K562 (cell line): ENCODE results near the gene ORM1. TPM values are rescaled to one million over a fixed set of nuclear protein-coding genes. Genes with fewer than 3 reads are reported as not detected.

ENCODE experiments used
- ATAC-seq: fragments of 200-7000 bp; cut with Tn5 transposase; 3 replicates; pipeline ENCODE4 v1.9.1; 2020; ENCODE audit warnings: moderate library complexity
- BruUV-seq: library from RNA; stranded (reverse); fragments of 400-500 nt; replicated peaks from 2 replicates; lab custom pipeline; 2021; lab: Mats Ljungman, UMichigan
- CTCF ChIA-PET: fragments of 300-600 bp; formaldehyde crosslinking; extraction: SDS; loops from one replicate; lab custom pipeline; 2021; ENCODE audit warnings: low intra/inter-chr PET ratio; lab: Yijun Ruan, JAX
- POLR2A ChIA-PET: fragments of 300-600, 350-650 bp; sonication (Branson Sonifier 250); formaldehyde crosslinking; extraction: SDS; loops from one replicate; lab custom pipeline; 2021; ENCODE audit warnings: antibody characterized with exemption, inconsistent platforms; lab: Yijun Ruan, JAX
- DNase-seq, 4 experiments: peaks; one replicate each; pipeline versions ENCODE4 v3.0.0 to v3.0.0-alpha.2; 2011 to 2018; ENCODE audit warnings: low spot score in 3 of 4, mixed read lengths in 3 of 4; ENCODE audit errors: extremely low read depth in 1 of 4
- FAIRE-seq: peaks from 2 replicates; lab custom pipeline; 2011; peaks lifted over from hg19 to GRCh38; lab: Jason Lieb, UNC
- H2AFZ ChIP-seq: 2 replicates; pipeline ENCODE4 v1.6.0; 2011; ENCODE audit warnings: low read depth, low read length, control low read depth, inconsistent platforms
- H3K27ac ChIP-seq: fragments of 200-600 bp; 3 replicates; pipeline ENCODE4 v1.8.0; 2011; ENCODE audit warnings: low read depth, mild to moderate bottlenecking, control low read depth, inconsistent platforms, low read length, moderate library complexity, mixed read lengths; ENCODE audit errors: extremely low read depth
- H3K27me3 ChIP-seq, 2 experiments: fragments of 300-600 bp in 1 of 2; 2 replicates in 1 of 2; 3 replicates in 1 of 2; pipeline versions ENCODE4 v1.6.0 to v1.8.0; 2011; ENCODE audit warnings: inconsistent platforms in 2 of 2, low read length in 2 of 2, mild to moderate bottlenecking in 1 of 2, mixed read lengths in 1 of 2, moderate library complexity in 1 of 2; ENCODE audit not compliant: control insufficient read depth in 2 of 2, insufficient read depth in 2 of 2
- H3K36me3 ChIP-seq: fragments of 300-600 bp; 3 replicates; pipeline ENCODE4 v1.8.0; 2011; ENCODE audit warnings: mild to moderate bottlenecking, low read length, inconsistent platforms; ENCODE audit not compliant: control insufficient read depth, insufficient read depth
- H3K4me1 ChIP-seq, 2 experiments: fragments of 200-600 bp in 1 of 2; replicated peaks in 1 of 2; 2 replicates in 1 of 2; 3 replicates in 1 of 2; pipeline versions ENCODE4 v1.5.1 to v1.8.0; 2011; ENCODE audit warnings: inconsistent platforms in 2 of 2, low read length in 2 of 2, mild to moderate bottlenecking in 1 of 2, mixed read lengths in 1 of 2, moderate library complexity in 1 of 2; ENCODE audit not compliant: control insufficient read depth in 2 of 2, insufficient read depth in 2 of 2
- H3K4me2 ChIP-seq: 2 replicates; pipeline ENCODE4 v1.6.1; 2011; ENCODE audit warnings: low read length, control low read depth, inconsistent platforms, mixed read lengths; ENCODE audit not compliant: insufficient read depth
- H3K4me3 ChIP-seq: fragments of 200-600 bp; sonication (generic), shearing (Covaris generic); 2 replicates; pipeline ENCODE4 v1.5.1; 2016; ENCODE audit warnings: control low read depth, inconsistent platforms
- H3K79me2 ChIP-seq: fragments of 200-600 bp; 3 replicates; pipeline ENCODE4 v1.8.0; 2011; ENCODE audit warnings: low read length, inconsistent platforms; ENCODE audit not compliant: control insufficient read depth, insufficient read depth
- H3K9ac ChIP-seq, 2 experiments: 2 replicates each; pipeline versions ENCODE4 v1.6.0 to v1.6.1; 2011; ENCODE audit warnings: low read depth in 2 of 2, low read length in 2 of 2, control low read depth in 1 of 2, inconsistent platforms in 1 of 2, mild to moderate bottlenecking in 1 of 2, mixed read lengths in 1 of 2; ENCODE audit not compliant: insufficient read depth in 1 of 2
- H3K9me1 ChIP-seq: one replicate; pipeline ENCODE4 v1.6.0; 2011; ENCODE audit warnings: inconsistent platforms, mild to moderate bottlenecking, low read length, moderate library complexity; ENCODE audit not compliant: control insufficient read depth, insufficient read depth
- H3K9me3 ChIP-seq: replicated peaks from 2 replicates; pipeline ENCODE4 v1.5.1; 2011; ENCODE audit warnings: low read depth, low read length, inconsistent platforms; ENCODE audit not compliant: control insufficient read depth, insufficient read depth
- H4K20me1 ChIP-seq: replicated peaks from 2 replicates; pipeline ENCODE4 v1.6.1; 2011; ENCODE audit warnings: low read length, inconsistent platforms, mixed read lengths; ENCODE audit not compliant: control insufficient read depth, insufficient read depth
- CC2D1A ChIP-seq: fragments of 450-650 bp; IDR thresholded peaks from 2 replicates; pipeline ENCODE4 v1.6.1; 2017; ENCODE audit warnings: mild to moderate bottlenecking
- CHCHD3 ChIP-seq: fragments of 250-450 bp; sonication (Bioruptor Pico); IDR thresholded peaks from 2 replicates; pipeline ENCODE4 v2.1.2; 2022; ENCODE audit warnings: mild to moderate bottlenecking
- CREBBP ChIP-seq: IDR thresholded peaks from one replicate; pipeline ENCODE4 v1.6.1; 2012; ENCODE audit warnings: low read depth, mild to moderate bottlenecking, control low read depth, inconsistent platforms, low read length
- ERF ChIP-seq: fragments of 450-650 bp; formaldehyde crosslinking; IDR thresholded peaks from 2 replicates; pipeline ENCODE4 v1.4.0; 2020; ENCODE audit warnings: mild to moderate bottlenecking, mixed read lengths
- GATA2 ChIP-seq: sonication (generic); formaldehyde crosslinking; IDR thresholded peaks from 2 replicates; pipeline ENCODE4 v1.4.0; 2020; ENCODE audit warnings: mild to moderate bottlenecking, missing genetic modification reagents
- HMG20B ChIP-seq: fragments of 250-450 bp; sonication (Bioruptor Pico); IDR thresholded peaks from 2 replicates; pipeline ENCODE4 v1.5.0; 2021; ENCODE audit warnings: mild to moderate bottlenecking
- KAT7 ChIP-seq: sonication (generic); formaldehyde crosslinking; IDR thresholded peaks from 2 replicates; pipeline ENCODE4 v1.8.0; 2022; ENCODE audit warnings: missing genetic modification reagents, mild to moderate bottlenecking, borderline replicate concordance
- MYBL2 ChIP-seq, 2 experiments: fragments of 450-650 bp in 1 of 2; sonication (generic) in 1 of 2; formaldehyde crosslinking in 1 of 2; IDR thresholded peaks; 2 replicates each; pipeline versions ENCODE4 v1.6.1 to v1.8.1; 2017 to 2022; ENCODE audit warnings: borderline replicate concordance in 1 of 2, inconsistent platforms in 1 of 2, low read depth in 1 of 2, mild to moderate bottlenecking in 1 of 2, missing genetic modification reagents in 1 of 2, moderate library complexity in 1 of 2
- NCOA2 ChIP-seq, 2 experiments: fragments of 450-650 bp; IDR thresholded peaks; 2 replicates each; pipeline ENCODE4 v1.6.1; 2018; ENCODE audit warnings: mild to moderate bottlenecking in 2 of 2, moderate library complexity in 1 of 2; ENCODE audit not compliant: partially characterized antibody in 2 of 2
- NCOR1 ChIP-seq: fragments of 450-650 bp; IDR thresholded peaks from 2 replicates; pipeline ENCODE4 v1.6.1; 2016; ENCODE audit warnings: mild to moderate bottlenecking, moderate library complexity
- NONO ChIP-seq, 2 experiments: fragments of 200-400 bp in 1 of 2; fragments of 450-650 bp in 1 of 2; formaldehyde crosslinking in 1 of 2; IDR thresholded peaks; 2 replicates each; pipeline ENCODE4 v1.6.1; 2017; ENCODE audit warnings: low read depth in 2 of 2, mild to moderate bottlenecking in 2 of 2, moderate library complexity in 2 of 2, low read length in 1 of 2
- OTX1 ChIP-seq: fragments of 450-650 bp; formaldehyde crosslinking; IDR thresholded peaks from 2 replicates; pipeline ENCODE4 v1.4.0; 2022; ENCODE audit warnings: mild to moderate bottlenecking
- SNAPC5 ChIP-seq: fragments of 250-450 bp; sonication (Bioruptor Pico); IDR thresholded peaks from 2 replicates; pipeline ENCODE4 v1.8.0; 2021; ENCODE audit warnings: moderate library complexity, mild to moderate bottlenecking, inconsistent platforms
- TAF9B ChIP-seq: fragments of 450-650 bp; IDR thresholded peaks from 2 replicates; pipeline ENCODE4 v1.6.1; 2018; ENCODE audit warnings: mild to moderate bottlenecking; ENCODE audit not compliant: partially characterized antibody
- ZBTB17 ChIP-seq: fragments of 450-650 bp; formaldehyde crosslinking; IDR thresholded peaks from 2 replicates; pipeline ENCODE4 v1.4.0; 2020; ENCODE audit warnings: mild to moderate bottlenecking
- ZC3H4 ChIP-seq: sonication (generic); formaldehyde crosslinking; IDR thresholded peaks from 2 replicates; pipeline ENCODE4 v1.9.0; 2021; ENCODE audit warnings: missing genetic modification reagents, borderline replicate concordance
- ZNF561 ChIP-seq: fragments of 450-650 bp; formaldehyde crosslinking; conservative IDR thresholded peaks from 2 replicates; pipeline ENCODE4 v1.4.0; 2020; ENCODE audit warnings: mild to moderate bottlenecking, moderate library complexity
- whole genome bisulfite sequencing: fragments of 100-300 bp; shearing (Covaris generic); methylation state at CpG from one replicate; pipeline ENCODE4 v1.1.6; 2016; ENCODE audit warnings: low coverage, mixed read lengths; ENCODE audit not compliant: insufficient coverage; ENCODE audit errors: missing lambda C conversion rate; 5-methylcytosine and 5-hydroxymethylcytosine counted together
- in situ Hi-C: fragments of 300-500 bp; cut with MboI; formaldehyde crosslinking; loops from 4 replicates; pipeline ENCODE4 v1.15.0; 2018; ENCODE audit warnings: inconsistent platforms, mixed read lengths
- intact Hi-C: fragments of 100-400 bp; cut with micrococcal nuclease; formaldehyde crosslinking; loops from 2 replicates; pipeline ENCODE4 v1.14.2; 2022
- polyA plus RNA-seq, 8 experiments: library from polyadenylated mRNA; depleted of rRNA in 4 of 8; stranded (reverse) in 5 of 8; unstranded in 3 of 8; fragments of >200 nt; fragmentation: Nextera tagmentation in 2 of 8; fragmentation: Illumina TruSeq in 1 of 8; extraction: Ambion mirVana in 2 of 8; extraction: Trizol in 1 of 8; gene quantifications; 2 replicates each; pipeline versions ENCODE4 v1.2.1 to v1.2.3, GENCODE V29; 2011 to 2014; ENCODE audit warnings: inconsistent platforms in 1 of 8, missing spikeins in 1 of 8
- total RNA-seq, 7 experiments: library from RNA; depleted of rRNA in 6 of 7; stranded (reverse); fragments of >200 nt in 6 of 7; fragmentation: Illumina TruSeq in 2 of 7; extraction: Trizol in 2 of 7; gene quantifications; 2 replicates each; pipeline versions ENCODE4 v1.2.1 to v1.2.3, GENCODE V29; 2011 to 2021; ENCODE audit warnings: low replicate concordance in 1 of 7
- TF ChIP-seq, protein P1 (sequence below), 2 experiments: IDR thresholded peaks; 2 replicates each; pipeline ENCODE4 v1.6.1; 2011; ENCODE audit warnings: borderline replicate concordance in 1 of 2, control low read depth in 1 of 2, low read depth in 1 of 2, low read length in 1 of 2, mild to moderate bottlenecking in 1 of 2, mixed read lengths in 1 of 2, moderate library complexity in 1 of 2; ENCODE audit not compliant: insufficient read depth in 1 of 2, insufficient read length in 1 of 2, poor library complexity in 1 of 2, severe bottlenecking in 1 of 2; ENCODE audit errors: extremely low read depth in 1 of 2

Gene ORM1
- total and polyA plus RNA-seq, 9 of the 15 experiments (the other 6 are each of a cell fraction or from before 2014, with no cell fraction given) = 2.9 TPM; not detected in 8

- TF ChIP-seq SNAPC5 (CRISPR knock-in tag) (no peak), HMG20B (CRISPR knock-in tag) (no peak), CC2D1A (no peak), ZC3H4 (CRISPR knock-in tag) (no peak), CREBBP (no peak), TAF9B (no peak), NCOA2 (IDR thresholded peaks at IDR 0.05; ENCODE audit: partially characterized antibody in 2 of 2) (no peak), GATA2 (no peak)
Observed at GRCh38 chr9:114283551-114284111, 39.3 kb upstream of the ORM1 start (continued).

DNA sequence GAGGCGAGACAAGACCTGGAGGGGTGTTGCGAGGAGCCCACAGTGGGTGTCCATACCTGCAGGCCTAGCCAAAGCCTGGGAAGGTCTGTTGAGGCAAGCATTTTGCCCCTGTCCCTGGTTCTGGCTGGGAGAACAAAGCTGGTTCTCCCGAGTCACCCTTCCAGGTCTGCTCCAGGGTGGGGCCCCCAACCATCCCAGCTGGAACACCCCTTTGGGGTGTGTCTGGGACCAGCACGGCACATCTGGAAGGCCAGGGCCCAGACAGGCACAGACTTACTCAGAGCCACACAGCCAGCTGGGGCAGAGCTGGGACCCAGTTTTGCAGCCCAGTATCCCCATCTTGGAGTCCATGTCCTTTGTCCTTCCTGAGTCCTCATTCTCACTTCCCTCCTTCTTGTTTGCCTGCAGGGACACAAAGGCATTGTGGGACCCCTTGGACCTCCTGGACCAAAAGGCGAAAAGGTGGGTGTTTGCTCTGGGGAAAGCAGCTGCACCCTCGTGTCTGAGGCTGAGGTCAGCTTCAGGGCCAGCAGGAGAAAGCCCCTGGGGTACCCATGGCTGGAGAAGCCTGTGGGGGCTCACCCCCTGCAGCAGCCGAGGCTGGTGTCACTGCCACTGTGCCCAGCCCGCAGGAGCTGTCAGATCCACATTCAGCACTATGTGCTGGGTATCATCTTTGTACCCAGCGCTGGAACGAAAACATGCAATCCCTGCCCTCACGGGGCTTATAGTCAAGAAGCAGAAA lies 38.4 kb upstream of the ORM1 start:
- H3K9me3 ChIP-seq = no peaks in the 10 kb centered on the region
- peaks cover 13 to 65% of the 10 kb centered on the region in 2 experiments for H3K27me3 ChIP-seq
- no TSS peak for BruUV-seq
- ChIA-PET POLR2A (interaction anchor here (0.5 kb wide), 1 partner anchor 912 kb away, joined by 3 read pairs; no protein-coding TSS in a partner anchor), CTCF (no interaction called here)
- no peaks in the 10 kb centered on the region for H3K79me2 ChIP-seq
- in situ Hi-C loops (loop anchor here (10.0 kb wide), 3 partner anchors 130 to 600 kb away; partner anchors contain the start of gene COL27A1), intact Hi-C loops (no loop called here)
- no peak overlapping the region for H2AFZ ChIP-seq
- H3K4me1 ChIP-seq = peaks cover 0 to 4% of the 10 kb centered on the region in 2 experiments; a peak in 2 of 5 replicates
- 2% methylated on average over 11 of the region's 11 CpGs for WGBS
- H3K36me3 ChIP-seq = no peaks in the 10 kb centered on the region
- peaks cover 14% of the 10 kb centered on the region; the same call in 1 of the 2 replicates for H4K20me1 ChIP-seq
- no peak for ATAC-seq
- H3K9ac ChIP-seq = no peak overlapping the region
- no peak overlapping the region for H3K27ac ChIP-seq
- H3K4me2 ChIP-seq = no peak overlapping the region
- no peak for DNase-seq
- H3K9me1 ChIP-seq = no peaks in the 10 kb centered on the region
- no peak overlapping the region for H3K4me3 ChIP-seq
- no peak for FAIRE-seq
- TF ChIP-seq ZBTB17 (no peak), CHCHD3 (CRISPR knock-in tag) (no peak), OTX1 (CRISPR knock-in tag) (no peak), MYBL2 (IDR thresholded peaks at IDR 0.05; ENCODE audit: low read depth) (no peak), MYBL2 (CRISPR knock-in tag; IDR thresholded peaks at IDR 0.05; ENCODE audit: borderline replicate concordance) (no peak), KAT7 (CRISPR knock-in tag) (no peak), ZNF561 (CRISPR knock-in tag) (no peak), NONO (IDR thresholded peaks at IDR 0.05; ENCODE audit: low read depth in 2 of 2, low read length in 1 of 2) (no peak), NCOR1 (no peak), ERF (CRISPR knock-in tag) (no peak)
- TF ChIP-seq, protein P1, sequence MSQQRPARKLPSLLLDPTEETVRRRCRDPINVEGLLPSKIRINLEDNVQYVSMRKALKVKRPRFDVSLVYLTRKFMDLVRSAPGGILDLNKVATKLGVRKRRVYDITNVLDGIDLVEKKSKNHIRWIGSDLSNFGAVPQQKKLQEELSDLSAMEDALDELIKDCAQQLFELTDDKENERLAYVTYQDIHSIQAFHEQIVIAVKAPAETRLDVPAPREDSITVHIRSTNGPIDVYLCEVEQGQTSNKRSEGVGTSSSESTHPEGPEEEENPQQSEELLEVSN (IDR thresholded peaks at IDR 0.05; ENCODE audit: borderline replicate concordance in 1 of 2, extremely low read depth in 1 of 2, insufficient read depth in 1 of 2, insufficient read length in 1 of 2, low read depth in 1 of 2, low read length in 1 of 2, poor library complexity in 1 of 2, severe bottlenecking in 1 of 2) = no peak
